GM12878 (cell line): ENCODE measurements around the gene VSIG10L. TPM values are rescaled to one million over a fixed set of nuclear protein-coding genes. Genes with fewer than 3 reads are reported as not detected.

Source experiments
- ATF7 ChIP-seq: fragments of 450-650 bp; IDR thresholded peaks from 2 replicates; pipeline ENCODE4 v1.6.1; 2016; ENCODE audit warnings: low read depth, mild to moderate bottlenecking
- CBX5 ChIP-seq: sonication (generic); IDR thresholded peaks from 2 replicates; pipeline ENCODE4 v1.6.1; 2016; ENCODE audit warnings: low read depth, moderate library complexity, mild to moderate bottlenecking, inconsistent platforms
- CHD2 ChIP-seq: IDR thresholded peaks from 2 replicates; pipeline ENCODE4 v1.6.1; 2011; ENCODE audit warnings: low read depth, low read length, improper control_type of control experiment, borderline replicate concordance
- GABPA ChIP-seq: IDR thresholded peaks from 2 replicates; pipeline ENCODE4 v1.6.1; 2014; ENCODE audit warnings: antibody characterized with exemption, low read depth, mild to moderate bottlenecking, inconsistent platforms
- JUNB ChIP-seq: IDR thresholded peaks from 2 replicates; pipeline ENCODE4 v1.6.1; 2016; ENCODE audit warnings: antibody characterized with exemption, mild to moderate bottlenecking
- KLF5 ChIP-seq: fragments of 450-650 bp; IDR thresholded peaks from 2 replicates; pipeline ENCODE4 v1.6.1; 2014; ENCODE audit warnings: mild to moderate bottlenecking; ENCODE audit not compliant: partially characterized antibody
- MEF2B ChIP-seq: fragments of 450-650 bp; IDR thresholded peaks from 2 replicates; pipeline ENCODE4 v1.6.1; 2018; ENCODE audit warnings: mild to moderate bottlenecking, moderate library complexity; ENCODE audit not compliant: partially characterized antibody, poor library complexity, severe bottlenecking
- MTA3 ChIP-seq: IDR thresholded peaks from 2 replicates; pipeline ENCODE4 v1.6.1; 2012; ENCODE audit warnings: low read length, inconsistent platforms, borderline replicate concordance
- MXI1 ChIP-seq: fragments of 150-350 bp; IDR thresholded peaks from 2 replicates; pipeline ENCODE4 v1.6.1; 2011; ENCODE audit warnings: low read depth, mild to moderate bottlenecking, inconsistent platforms, low read length, improper control_type of control experiment
- NFYB ChIP-seq: IDR thresholded peaks from 2 replicates; pipeline ENCODE4 v1.6.1; 2011; ENCODE audit warnings: low read depth, mild to moderate bottlenecking, low read length, improper control_type of control experiment, moderate library complexity; ENCODE audit not compliant: insufficient read depth
- POLR2A ChIP-seq: IDR thresholded peaks from 2 replicates; pipeline ENCODE4 v1.6.1; 2011; ENCODE audit warnings: low read depth, mild to moderate bottlenecking, low read length
- RCOR1 ChIP-seq: conservative IDR thresholded peaks from 2 replicates; pipeline ENCODE4 v1.6.1; 2012; ENCODE audit warnings: low read depth, low read length, improper control_type of control experiment
- SMARCA5 ChIP-seq: fragments of 450-650 bp; IDR thresholded peaks from 2 replicates; pipeline ENCODE4 v1.6.1; 2017; ENCODE audit warnings: mild to moderate bottlenecking
- SREBF2 ChIP-seq: IDR thresholded peaks from 2 replicates; pipeline ENCODE4 v1.6.1; 2012; ENCODE audit warnings: mild to moderate bottlenecking, low read length
- SUPT20H ChIP-seq: IDR thresholded peaks from 2 replicates; pipeline ENCODE4 v1.6.1; 2011; ENCODE audit warnings: low read depth, mild to moderate bottlenecking, low read length, moderate library complexity, borderline replicate concordance; ENCODE audit not compliant: control insufficient read depth
- ZBTB11 ChIP-seq: fragments of 450-650 bp; formaldehyde crosslinking; IDR thresholded peaks from 2 replicates; pipeline ENCODE4 v1.5.0; 2022; ENCODE audit warnings: mild to moderate bottlenecking, missing genetic modification characterization
- ZBTB4 ChIP-seq: fragments of 450-650 bp; formaldehyde crosslinking; IDR thresholded peaks from 2 replicates; pipeline ENCODE4 v1.4.0; 2022; ENCODE audit warnings: mild to moderate bottlenecking, moderate library complexity
- ZNF207 ChIP-seq: fragments of 450-650 bp; IDR thresholded peaks from 2 replicates; pipeline ENCODE4 v1.6.1; 2014; ENCODE audit warnings: antibody characterized with exemption, mild to moderate bottlenecking, borderline replicate concordance
- ZNF592 ChIP-seq: fragments of 450-650 bp; IDR thresholded peaks from 2 replicates; pipeline ENCODE4 v1.6.1; 2017; ENCODE audit warnings: mild to moderate bottlenecking, moderate library complexity
- ZSCAN29 ChIP-seq: fragments of 450-650 bp; IDR thresholded peaks from 2 replicates; pipeline ENCODE4 v1.6.1; 2017; ENCODE audit warnings: mild to moderate bottlenecking, moderate library complexity
- polyA plus RNA-seq, 11 experiments: library from polyadenylated mRNA; depleted of rRNA in 4 of 11; unstranded in 6 of 11; stranded (reverse) in 5 of 11; fragments of >200 nt; fragmentation: Nextera tagmentation in 4 of 11; fragmentation: Illumina TruSeq in 1 of 11; extraction: Ambion mirVana in 4 of 11; extraction: Trizol in 1 of 11; gene quantifications; 1 replicate in 1 of 11; 2 replicates in 10 of 11; pipeline versions ENCODE4 v1.2.1 to v1.2.3, GENCODE V29; 2011 to 2016; ENCODE audit warnings: inconsistent platforms in 2 of 11, missing spikeins in 2 of 11, low read depth in 1 of 11
- total RNA-seq, 4 experiments: library from RNA; depleted of rRNA in 3 of 4; stranded (reverse); fragments of >200 nt in 3 of 4; fragmentation: Illumina TruSeq in 1 of 4; extraction: Trizol in 1 of 4; gene quantifications; 2 replicates each; pipeline versions ENCODE4 v1.2.1 to v1.2.3, GENCODE V29; 2013 to 2021

VSIG10L gene
- total and polyA plus RNA-seq, 10 of the 15 experiments (the other 5 are each of a cell fraction or from before 2014, with no cell fraction given): 0.09 to 0.93 (median 0.49) TPM

GRCh38 chr19:51366389-51367254, 24.7 kb upstream of the VSIG10L start (continued):
- peak; percentile 27 for TF ChIP-seq MEF2B
- no peak for TF ChIP-seq KLF5
- TF ChIP-seq CBX5: no peak
- no peak for TF ChIP-seq SUPT20H
- TF ChIP-seq NFYB: peak; percentile 85
- no peak for TF ChIP-seq ZBTB11 (CRISPR knock-in tag)
- TF ChIP-seq SREBF2: no peak
- no peak; the same call in 1 of the 2 replicates for TF ChIP-seq MTA3
- no peak for TF ChIP-seq GABPA
- no peak for TF ChIP-seq ZBTB4 (CRISPR knock-in tag)
- no peak for TF ChIP-seq RCOR1
- TF ChIP-seq SMARCA5: 0 out of 2 replicates have a peak, but pooled peaks have one; percentile 4
- TF ChIP-seq JUNB: no peak
- no peak; the same call in 1 of the 2 replicates for TF ChIP-seq MXI1
- no peak for TF ChIP-seq ZNF592
- TF ChIP-seq CHD2: peak; percentile 72; the same call in 1 of the 2 replicates
- TF ChIP-seq ZNF207: no peak
- TF ChIP-seq ZSCAN29: no peak
- TF ChIP-seq POLR2A: peak; percentile 84
- TF ChIP-seq ATF7: no peak
